ENCODE results near the gene KCNK18.

DNA sequence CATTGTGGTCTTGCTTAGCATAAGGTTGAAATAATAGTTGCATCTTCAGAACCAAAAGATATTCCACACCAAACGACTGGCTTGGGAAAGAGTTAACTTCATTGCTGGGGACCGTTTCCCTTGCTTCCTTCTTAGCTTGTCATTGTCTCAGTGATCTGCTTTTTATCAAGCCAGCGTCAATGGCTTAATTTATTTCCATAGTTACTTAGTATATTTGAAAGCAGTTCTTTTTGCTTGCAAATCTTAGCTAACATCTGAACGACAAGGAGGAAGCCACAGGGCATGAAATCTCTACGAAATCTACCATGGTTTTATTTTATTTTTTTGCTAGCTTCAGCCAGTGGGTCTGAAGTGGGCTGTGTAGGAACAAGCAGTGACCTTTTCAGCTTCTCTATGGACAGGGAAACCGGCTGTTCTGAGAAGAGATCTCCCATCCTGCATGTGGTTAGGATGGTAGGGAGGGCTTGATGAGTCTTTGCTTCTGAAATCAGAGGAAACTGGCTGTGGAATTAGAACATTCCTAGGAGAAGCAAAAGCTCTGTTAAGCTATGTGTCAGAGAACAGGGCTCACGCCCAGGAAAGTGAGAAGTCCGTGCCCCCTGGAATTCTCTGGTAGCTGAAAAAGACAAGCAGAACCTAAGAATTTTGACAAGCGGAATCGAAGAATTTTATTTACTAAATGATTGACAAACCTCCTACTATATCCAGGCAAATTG is 51.6 kb downstream of the KCNK18 start:
- TF ChIP-seq, protein P1, sequence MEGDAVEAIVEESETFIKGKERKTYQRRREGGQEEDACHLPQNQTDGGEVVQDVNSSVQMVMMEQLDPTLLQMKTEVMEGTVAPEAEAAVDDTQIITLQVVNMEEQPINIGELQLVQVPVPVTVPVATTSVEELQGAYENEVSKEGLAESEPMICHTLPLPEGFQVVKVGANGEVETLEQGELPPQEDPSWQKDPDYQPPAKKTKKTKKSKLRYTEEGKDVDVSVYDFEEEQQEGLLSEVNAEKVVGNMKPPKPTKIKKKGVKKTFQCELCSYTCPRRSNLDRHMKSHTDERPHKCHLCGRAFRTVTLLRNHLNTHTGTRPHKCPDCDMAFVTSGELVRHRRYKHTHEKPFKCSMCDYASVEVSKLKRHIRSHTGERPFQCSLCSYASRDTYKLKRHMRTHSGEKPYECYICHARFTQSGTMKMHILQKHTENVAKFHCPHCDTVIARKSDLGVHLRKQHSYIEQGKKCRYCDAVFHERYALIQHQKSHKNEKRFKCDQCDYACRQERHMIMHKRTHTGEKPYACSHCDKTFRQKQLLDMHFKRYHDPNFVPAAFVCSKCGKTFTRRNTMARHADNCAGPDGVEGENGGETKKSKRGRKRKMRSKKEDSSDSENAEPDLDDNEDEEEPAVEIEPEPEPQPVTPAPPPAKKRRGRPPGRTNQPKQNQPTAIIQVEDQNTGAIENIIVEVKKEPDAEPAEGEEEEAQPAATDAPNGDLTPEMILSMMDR (IDR thresholded peaks at IDR 0.05; ENCODE audit: borderline replicate concordance, extremely low read depth, low read length, poor library complexity, severe bottlenecking) = no peak
- TF ChIP-seq EZH2 (IDR thresholded peaks at IDR 0.05; ENCODE audit: borderline replicate concordance, low read depth, low read length, severe bottlenecking) = no peak
